Bone marrow (tissue), 2 donors: ENCODE results near the gene PANK4.
"Not testable (repeated sequence)": the region's sequence is repeated elsewhere in the genome, so short reads cannot be mapped to it uniquely, and the experiment has no call there.

Experiments used
- DNase-seq, 2 donors: peaks; one replicate each; lab custom pipeline; 2025; lab: John Stamatoyannopoulos, UW

The PANK4 gene

GRCh38 chr1:2460203-2460602 is 66.2 kb downstream of the PANK4 start:
- no peak for DNase-seq

- DNase-seq = no peak
Measured at GRCh38 chr1:2459757-2460156, 66.6 kb downstream of the PANK4 start.

GRCh38 chr1:2459102-2459753 is 67.2 kb downstream of the PANK4 start:
- not testable (repeated sequence) for DNase-seq

- DNase-seq = no peak
Measured at GRCh38 chr1:2458687-2459086, 67.7 kb downstream of the PANK4 start.
